Measurements from ENCODE around the gene HLA-A. TPM values are rescaled to one million over a fixed set of nuclear protein-coding genes. Genes with fewer than 3 reads are reported as not detected.
"Not testable (repeated sequence)": the region's sequence is repeated elsewhere in the genome, so short reads cannot be mapped to it uniquely, and the experiment has no call there.

HLA-A gene
- polyA plus RNA-seq, 6 donors from 2014 or later: 1,115 to 2,161 (median 1,804) TPM

DNA sequence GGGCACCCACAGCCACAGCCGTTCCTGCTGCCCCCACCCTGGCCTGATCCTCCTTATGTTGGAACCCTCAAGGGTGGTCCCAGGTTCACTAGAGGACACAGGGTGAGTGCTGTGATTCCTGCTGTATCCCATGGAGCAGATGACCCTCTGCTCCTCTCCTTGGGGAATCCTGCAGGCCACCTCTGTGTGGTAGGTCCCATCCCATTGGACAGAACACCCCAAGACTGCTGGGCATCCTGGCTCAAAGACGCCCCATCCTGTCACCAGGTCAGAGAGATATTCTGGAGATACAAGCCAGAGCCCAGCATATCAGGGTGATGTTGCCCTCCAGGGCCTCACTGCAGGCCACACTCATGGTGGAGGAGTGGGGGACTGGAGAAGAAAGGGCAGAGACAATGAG, 28.4 kb downstream of the HLA-A start:
- Mint-ChIP-seq H3K27ac (no peak overlapping the region), H3K36me3 (no peaks in the 10 kb centered on the region), H3K4me3 (no peak overlapping the region), H3K4me1 (peaks cover 28 to 33% (median 31%) of the 10 kb centered on the region in 3 donors), H3K27me3 (peaks cover 37 to 45% (median 41%) of the 10 kb centered on the region in 3 donors), H3K9me3 (peaks cover 0 to 1% (median 0%) of the 10 kb centered on the region in 7 donors)
- no peak for ATAC-seq (ENCODE audit: low read depth in 2 of 2)
- no peak for DNase-seq

DNA sequence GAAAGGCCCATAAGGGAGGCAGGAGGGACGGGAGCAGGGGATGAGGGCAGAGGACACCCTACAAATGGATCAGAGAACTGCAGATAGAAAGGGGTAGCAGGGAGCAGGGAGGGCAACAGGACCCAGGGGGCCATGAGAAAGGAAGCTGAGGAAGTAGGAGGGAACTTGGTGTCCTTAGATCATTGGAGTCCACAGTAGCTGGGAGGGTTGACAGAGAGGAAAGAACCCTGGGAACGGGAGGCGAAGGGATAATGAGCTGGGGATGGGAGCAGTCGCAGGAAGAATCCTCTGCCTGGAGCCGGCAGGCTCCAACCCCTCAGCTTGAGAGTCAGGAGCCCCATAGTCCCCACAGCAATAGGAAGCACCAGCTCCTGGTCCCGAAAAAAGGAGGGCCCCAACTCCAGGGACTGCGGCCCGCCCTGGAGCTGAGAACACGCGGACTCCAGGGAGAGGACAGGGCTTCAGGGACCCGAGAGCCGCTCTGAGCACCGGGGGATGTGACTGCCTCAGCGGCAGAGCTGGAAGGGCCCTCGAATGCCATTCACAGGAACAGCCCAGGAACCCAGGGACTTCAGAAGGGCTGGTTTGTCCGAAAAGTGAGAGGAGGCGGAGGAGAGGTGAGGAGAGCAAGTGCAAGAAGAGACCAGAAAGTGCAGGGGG, 32.7 kb downstream of the HLA-A start:
- peak overlapping the region in 1 of 6 donors; percentile 79 for H3K27ac Mint-ChIP-seq

DNA sequence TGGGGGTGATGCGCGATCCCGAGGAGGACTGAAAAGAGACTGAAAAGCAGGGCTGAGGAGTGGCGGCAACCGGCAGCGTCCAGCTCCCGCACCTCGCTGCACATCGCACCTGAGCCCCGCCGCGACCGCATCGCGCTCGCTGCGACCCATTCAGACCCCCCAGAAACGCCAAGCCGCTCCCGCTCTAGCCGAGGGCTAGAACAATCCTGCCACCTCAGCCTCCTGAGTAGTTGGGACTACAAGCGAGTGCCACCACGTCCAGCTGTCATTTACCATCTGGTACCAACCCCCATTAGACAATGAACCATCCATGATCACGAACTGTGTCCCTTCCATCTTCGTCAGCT, 33.2 kb downstream of the HLA-A start:
- ATAC-seq (ENCODE audit: low read depth in 2 of 2) (peak; percentile 2 to 13), DNase-seq (no peak)
- peaks cover 59 to 62% (median 60%) of the 10 kb centered on the region in 3 donors for H3K27me3 Mint-ChIP-seq
- peaks cover 30 to 37% (median 34%) of the 10 kb centered on the region in 3 donors for H3K4me1 Mint-ChIP-seq
- peak overlapping the region; percentile 71 to 96 (median 94) for H3K4me3 Mint-ChIP-seq
- H3K9me3 Mint-ChIP-seq: peaks cover 0 to 3% (median 0%) of the 10 kb centered on the region in 7 donors
- no peak overlapping the region for H3K27ac Mint-ChIP-seq
- no peaks in the 10 kb centered on the region for H3K36me3 Mint-ChIP-seq

More for the DNA sequence above, 32.7 kb downstream of the HLA-A start:
- Mint-ChIP-seq H3K4me1 (peaks cover 30 to 37% (median 34%) of the 10 kb centered on the region in 3 donors), H3K9me3 (peaks cover 0 to 1% (median 0%) of the 10 kb centered on the region in 7 donors), H3K27me3 (peaks cover 57 to 62% (median 60%) of the 10 kb centered on the region in 3 donors), H3K4me3 (peak overlapping the region; percentile 52 to 96 (median 94)), H3K36me3 (no peaks in the 10 kb centered on the region)
- peak in 1 of 2 donors; percentile 2 for ATAC-seq (ENCODE audit: low read depth in 2 of 2)
- DNase-seq: no peak

DNA sequence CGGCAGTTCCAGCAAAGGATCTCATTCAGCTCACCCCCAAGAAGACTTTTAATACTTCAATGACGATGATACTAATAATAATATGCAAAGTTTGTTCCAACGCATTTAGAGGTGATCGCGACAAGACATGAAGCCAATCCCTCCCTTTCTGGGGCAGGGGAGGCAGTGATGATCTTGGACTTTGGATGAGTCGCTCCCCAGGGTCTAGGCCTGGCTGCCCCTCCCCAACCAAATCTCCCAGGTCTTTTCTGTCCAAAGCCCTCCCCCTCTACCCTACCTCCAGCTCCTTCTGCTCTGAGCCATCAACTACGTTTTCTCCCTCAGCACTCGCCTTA, 33.9 kb downstream of the HLA-A start:
- Mint-ChIP-seq H3K27ac (peak overlapping the region in 2 of 6 donors; percentile 68 to 87), H3K36me3 (no peaks in the 10 kb centered on the region), H3K9me3 (peaks cover 0 to 5% (median 0%) of the 10 kb centered on the region in 7 donors), H3K4me3 (peak overlapping the region; percentile 79 to 96 (median 95)), H3K27me3 (peaks cover 60 to 66% (median 65%) of the 10 kb centered on the region in 3 donors), H3K4me1 (peaks cover 30 to 37% (median 34%) of the 10 kb centered on the region in 3 donors)
- no peak for DNase-seq
- peak in 1 of 2 donors; percentile 4 for ATAC-seq (ENCODE audit: low read depth in 2 of 2)

DNA sequence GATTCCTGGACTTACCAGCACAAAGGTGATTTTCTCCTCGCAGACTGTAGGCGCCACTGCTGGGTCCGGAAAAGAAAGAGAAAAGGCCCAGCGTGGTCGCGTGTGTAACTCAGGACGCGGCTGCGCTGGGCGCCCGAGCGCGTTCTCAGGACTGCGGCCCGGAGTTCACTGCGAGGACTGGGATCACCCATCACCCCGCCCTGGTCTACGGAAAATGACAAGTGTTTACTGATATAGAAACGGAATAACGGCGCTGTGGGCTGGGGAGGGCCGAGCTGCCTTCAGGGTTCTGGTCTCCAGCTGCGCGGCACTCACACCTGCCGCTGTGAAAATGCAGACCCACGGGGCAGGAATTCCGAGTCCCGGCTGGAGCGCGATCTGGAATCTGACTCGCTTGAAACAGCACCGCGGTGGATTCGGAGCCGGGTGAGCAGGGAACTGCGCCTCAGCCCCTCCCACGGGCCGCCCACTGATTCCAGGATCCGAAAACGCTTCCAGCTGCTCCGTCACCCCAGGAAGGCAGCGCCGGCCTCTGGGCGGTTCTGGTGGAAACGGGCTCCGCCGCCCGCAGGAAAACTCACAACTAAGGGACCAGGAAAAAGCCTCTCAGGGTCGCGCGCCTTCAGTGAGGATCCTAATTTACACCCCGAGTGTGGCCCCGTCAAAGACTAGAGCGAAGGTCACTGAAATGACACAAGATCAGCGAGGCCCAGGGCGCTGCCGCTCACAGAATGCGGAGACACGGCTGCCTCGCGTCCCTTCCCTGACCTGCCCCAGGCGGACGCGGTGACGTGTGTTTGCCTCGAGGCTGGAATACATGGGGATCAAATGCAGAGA, 34.5 kb downstream of the HLA-A start:
- peaks cover 57 to 68% (median 67%) of the 10 kb centered on the region in 3 donors for H3K27me3 Mint-ChIP-seq
- H3K4me3 Mint-ChIP-seq: peak overlapping the region; percentile 79 to 96 (median 95)
- DNase-seq: peak; percentile 36
- peaks cover 30 to 37% (median 34%) of the 10 kb centered on the region in 3 donors for H3K4me1 Mint-ChIP-seq
- H3K27ac Mint-ChIP-seq: peak overlapping the region in 4 of 6 donors; percentile 19 to 87 (median 74)
- peaks cover 0 to 5% (median 0%) of the 10 kb centered on the region in 7 donors for H3K9me3 Mint-ChIP-seq
- ATAC-seq (ENCODE audit: low read depth in 2 of 2): peak; percentile 81 to 89
- H3K36me3 Mint-ChIP-seq: no peaks in the 10 kb centered on the region

DNA sequence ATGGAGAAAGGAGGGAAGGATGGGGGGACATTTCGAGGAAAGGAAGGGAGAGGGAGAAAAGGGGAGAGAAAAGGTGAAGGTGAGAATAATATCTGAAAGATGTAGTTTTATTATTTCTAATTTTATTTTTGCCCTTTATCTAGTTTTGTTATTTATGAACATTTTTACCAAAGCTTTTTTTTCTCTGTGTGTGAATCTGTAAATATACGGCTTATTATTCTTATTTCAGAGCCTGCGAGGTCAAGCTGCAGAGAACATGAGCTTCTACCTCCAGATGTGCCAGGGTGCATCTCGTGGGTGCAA, 35.0 kb downstream of the HLA-A start:
- no peak for DNase-seq
- Mint-ChIP-seq H3K27ac (peak overlapping the region in 1 of 6 donors; percentile 80), H3K4me3 (peak overlapping the region; percentile 79 to 96 (median 95)), H3K9me3 (peaks cover 0 to 5% (median 0%) of the 10 kb centered on the region in 7 donors), H3K36me3 (no peaks in the 10 kb centered on the region), H3K27me3 (peaks cover 52 to 64% (median 63%) of the 10 kb centered on the region in 3 donors), H3K4me1 (peaks cover 30 to 34% (median 33%) of the 10 kb centered on the region in 3 donors)
- ATAC-seq (ENCODE audit: low read depth in 2 of 2): no peak

DNA sequence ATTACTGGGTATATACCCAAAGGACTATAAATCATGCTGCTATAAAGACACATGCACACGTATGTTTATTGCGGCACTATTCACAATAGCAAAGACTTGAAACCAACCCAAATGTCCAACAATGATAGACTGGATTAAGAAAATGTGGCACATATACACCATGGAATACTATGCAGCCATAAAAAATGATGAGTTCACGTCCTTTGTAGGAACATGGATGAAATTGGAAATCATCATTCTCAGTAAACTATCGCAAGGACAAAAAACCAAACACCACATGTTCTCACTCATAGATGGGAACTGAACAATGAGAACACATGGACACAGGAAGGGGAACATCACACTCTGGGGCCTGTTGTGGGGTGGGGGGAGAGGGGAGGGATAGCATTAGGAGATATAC, 37.7 kb downstream of the HLA-A start:
- H3K27ac Mint-ChIP-seq; ATAC-seq (ENCODE audit: low read depth in 2 of 2); H3K4me3 Mint-ChIP-seq; H3K36me3 Mint-ChIP-seq; DNase-seq; H3K9me3 Mint-ChIP-seq: not testable (repeated sequence)
- Mint-ChIP-seq H3K4me1 (peaks cover 20 to 26% (median 23%) of the 10 kb centered on the region in 3 donors), H3K27me3 (peaks cover 34 to 46% (median 44%) of the 10 kb centered on the region in 3 donors)

DNA sequence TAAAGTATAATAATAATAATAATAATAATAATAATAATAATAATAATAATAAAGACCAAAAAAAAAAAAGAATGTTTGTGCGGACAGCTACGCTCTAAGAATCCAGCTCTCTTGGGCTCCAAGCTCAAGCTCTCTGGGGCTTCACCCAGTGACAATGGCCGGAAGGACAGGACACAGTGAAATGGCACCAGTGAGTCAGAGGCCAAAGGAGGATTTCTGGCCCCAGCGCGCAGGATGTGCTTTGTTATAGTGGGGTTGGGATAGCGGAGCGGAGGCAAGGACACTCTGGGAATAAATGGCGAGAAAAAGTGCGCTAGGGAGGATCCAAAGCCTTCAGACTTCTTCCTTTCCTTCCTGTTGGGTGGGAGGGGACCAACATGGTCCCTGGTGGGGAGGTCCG, 38.2 kb downstream of the HLA-A start:
- H3K4me3 Mint-ChIP-seq: no peak overlapping the region
- peaks cover 29 to 41% (median 39%) of the 10 kb centered on the region in 3 donors for H3K27me3 Mint-ChIP-seq
- H3K27ac Mint-ChIP-seq: no peak overlapping the region
- ATAC-seq (ENCODE audit: low read depth in 2 of 2) (no peak), DNase-seq (no peak)
- H3K9me3 Mint-ChIP-seq: peaks cover 0 to 4% (median 0%) of the 10 kb centered on the region in 7 donors
- H3K4me1 Mint-ChIP-seq: peaks cover 15 to 21% (median 18%) of the 10 kb centered on the region in 3 donors
- H3K36me3 Mint-ChIP-seq: no peaks in the 10 kb centered on the region

DNA sequence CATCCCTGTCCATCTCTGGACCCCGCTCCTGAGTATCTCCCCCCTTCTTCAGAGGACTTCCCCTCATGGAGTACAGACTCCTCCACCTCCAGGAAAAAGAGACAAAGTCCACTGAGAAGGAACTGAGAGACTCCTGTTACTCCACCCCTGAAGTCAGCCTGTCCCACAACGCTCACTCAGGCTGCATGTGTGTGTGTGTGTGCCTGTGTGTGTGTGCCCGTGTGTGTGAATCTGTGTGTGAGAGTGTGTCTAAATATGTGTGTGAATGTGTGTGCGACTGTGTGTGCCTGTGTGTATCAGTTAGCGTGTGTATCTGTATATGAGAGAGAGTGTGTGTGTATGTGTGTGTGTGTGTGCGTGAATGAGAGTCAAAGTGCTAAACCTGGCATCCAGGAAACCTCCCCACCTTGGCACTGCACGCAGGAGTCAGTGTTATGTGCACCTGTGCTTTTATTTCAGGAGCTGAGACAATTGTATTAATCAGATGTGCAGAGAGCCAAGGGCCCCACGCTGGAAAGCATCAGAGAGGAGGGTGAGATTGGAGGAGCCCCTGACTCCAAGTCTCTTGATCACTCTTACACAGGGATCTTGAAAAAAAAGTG, 39.0 kb downstream of the HLA-A start:
- H3K27me3 Mint-ChIP-seq: peaks cover 21 to 33% (median 31%) of the 10 kb centered on the region in 3 donors
- H3K4me3 Mint-ChIP-seq: peak overlapping the region in 1 of 8 donors; percentile 3
- ATAC-seq (ENCODE audit: low read depth in 2 of 2) (no peak), DNase-seq (no peak)
- peaks cover 7 to 13% (median 10%) of the 10 kb centered on the region in 3 donors for H3K4me1 Mint-ChIP-seq
- peak overlapping the region in 1 of 6 donors; percentile 53 for H3K27ac Mint-ChIP-seq
- peaks cover 0 to 4% (median 0%) of the 10 kb centered on the region in 7 donors for H3K9me3 Mint-ChIP-seq
- no peaks in the 10 kb centered on the region for H3K36me3 Mint-ChIP-seq

DNA sequence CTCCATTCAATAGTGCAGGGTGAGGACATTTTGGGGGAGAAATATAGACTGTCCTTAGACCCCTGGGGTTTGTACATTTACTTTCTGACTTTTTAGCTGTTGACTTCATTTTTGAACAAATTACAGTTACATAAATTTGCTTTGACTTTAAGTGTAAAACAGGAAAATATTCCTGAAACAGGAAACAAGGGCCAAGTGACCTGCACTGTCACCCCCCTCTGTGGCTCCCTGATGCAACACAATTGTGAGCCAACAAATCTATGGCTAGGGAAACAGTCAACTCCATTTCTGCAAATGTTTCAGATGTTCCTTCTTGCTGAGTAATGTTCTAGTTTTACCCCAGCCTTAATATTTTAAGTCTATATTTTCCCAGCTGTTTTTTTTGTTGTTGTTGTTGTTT, 39.8 kb downstream of the HLA-A start:
- Mint-ChIP-seq H3K27ac (no peak overlapping the region), H3K4me1 (peaks cover 2 to 5% (median 3%) of the 10 kb centered on the region in 3 donors), H3K36me3 (no peaks in the 10 kb centered on the region), H3K27me3 (peaks cover 13 to 28% (median 24%) of the 10 kb centered on the region in 3 donors), H3K9me3 (peaks cover 0 to 4% (median 0%) of the 10 kb centered on the region in 7 donors), H3K4me3 (no peak overlapping the region)
- ATAC-seq (ENCODE audit: low read depth in 2 of 2) (no peak), DNase-seq (no peak)

DNA sequence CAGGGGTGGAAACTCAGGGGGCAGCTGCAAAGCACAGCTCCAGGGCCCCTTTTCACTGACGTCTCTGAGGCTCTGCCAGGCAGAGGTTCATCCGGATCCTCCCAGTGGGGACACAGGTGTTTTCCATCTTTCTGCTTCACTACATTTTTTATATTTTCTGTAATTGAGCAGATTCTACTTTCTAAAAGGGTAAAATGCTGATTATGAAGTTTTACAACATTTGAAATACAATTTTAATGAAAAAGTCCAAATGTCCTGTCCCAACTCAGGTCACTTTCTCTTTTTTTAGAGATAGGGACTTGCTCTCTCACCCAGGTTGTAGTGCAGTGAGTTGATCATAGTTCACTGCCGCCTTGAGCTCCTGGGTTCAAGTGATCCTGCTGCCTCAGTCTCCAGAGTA, 41.9 kb downstream of the HLA-A start:
- no peaks in the 10 kb centered on the region for H3K36me3 Mint-ChIP-seq
- peaks cover 9 to 32% (median 30%) of the 10 kb centered on the region in 3 donors for H3K27me3 Mint-ChIP-seq
- DNase-seq: no peak
- H3K9me3 Mint-ChIP-seq: peaks cover 0 to 4% (median 0%) of the 10 kb centered on the region in 7 donors
- H3K4me1 Mint-ChIP-seq: no peaks in the 10 kb centered on the region
- no peak overlapping the region for H3K27ac Mint-ChIP-seq
- no peak for ATAC-seq (ENCODE audit: low read depth in 2 of 2)
- no peak overlapping the region for H3K4me3 Mint-ChIP-seq

DNA sequence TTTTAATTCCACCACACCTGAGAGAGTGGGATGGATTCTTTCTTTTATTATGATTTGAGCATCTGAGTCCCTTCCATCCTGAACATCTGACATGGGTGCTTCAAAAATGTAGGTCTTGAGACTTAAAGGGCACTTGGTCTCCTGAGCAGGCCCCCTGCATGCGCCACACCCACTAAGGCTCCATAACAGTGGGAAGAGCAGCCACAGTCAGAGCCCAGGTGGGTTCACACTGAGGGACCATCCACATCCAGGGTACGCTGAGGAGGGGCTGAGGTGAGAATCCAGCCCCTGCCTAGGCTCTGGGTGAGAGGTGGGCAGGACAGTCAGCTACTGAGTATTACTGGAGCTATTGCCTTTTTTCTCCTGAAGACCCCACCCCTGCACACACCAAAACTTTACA, 42.7 kb downstream of the HLA-A start:
- H3K4me1 Mint-ChIP-seq: no peaks in the 10 kb centered on the region
- H3K9me3 Mint-ChIP-seq: peaks cover 0 to 4% (median 0%) of the 10 kb centered on the region in 7 donors
- H3K4me3 Mint-ChIP-seq: no peak overlapping the region
- H3K36me3 Mint-ChIP-seq: no peaks in the 10 kb centered on the region
- H3K27ac Mint-ChIP-seq: no peak overlapping the region
- ATAC-seq (ENCODE audit: low read depth in 2 of 2): no peak
- DNase-seq: no peak
- H3K27me3 Mint-ChIP-seq: peaks cover 9 to 32% (median 30%) of the 10 kb centered on the region in 3 donors

DNA sequence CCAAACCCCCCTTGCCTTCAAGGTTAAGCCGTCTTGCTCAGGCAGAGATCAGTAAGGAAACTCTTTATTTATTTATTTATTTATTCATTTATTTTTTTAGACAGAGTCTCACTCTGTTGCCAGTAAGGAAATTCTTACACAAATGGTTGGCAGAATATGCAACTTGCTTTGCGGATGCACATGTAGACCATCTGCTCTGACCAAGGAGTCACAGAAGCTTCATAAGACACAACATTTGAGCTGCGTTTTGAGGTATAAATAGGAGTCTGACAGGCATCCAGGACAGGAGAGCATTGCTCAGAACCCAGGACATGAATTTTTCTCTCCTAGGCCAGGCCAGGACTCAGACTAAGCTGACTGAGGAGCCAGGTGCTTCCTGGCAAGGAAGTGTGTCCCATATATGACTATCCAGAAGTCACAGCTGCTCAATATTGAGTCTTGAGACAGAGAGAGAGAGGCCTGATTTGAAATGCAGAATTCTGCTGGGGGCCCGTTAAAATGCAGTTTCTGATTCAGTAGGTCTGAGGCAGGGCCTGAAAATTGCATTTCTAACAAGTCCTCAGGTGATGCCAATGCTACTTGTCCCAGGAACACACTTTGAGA, 43.9 kb downstream of the HLA-A start:
- Mint-ChIP-seq H3K4me3 (no peak overlapping the region), H3K4me1 (no peaks in the 10 kb centered on the region), H3K9me3 (no peaks in the 10 kb centered on the region), H3K36me3 (no peaks in the 10 kb centered on the region), H3K27me3 (peaks cover 9 to 25% (median 23%) of the 10 kb centered on the region in 3 donors), H3K27ac (peak overlapping the region in 1 of 6 donors; percentile 10)
- ATAC-seq (ENCODE audit: low read depth in 2 of 2) (no peak), DNase-seq (no peak)

Data from naive B cell (primary cell).